Activated CD8-positive, alpha-beta T cell treated with anti-CD3 and anti-CD28 coated beads for 36 hours (primary cell): ENCODE data around the gene SSTR5. TPM values are rescaled to one million over a fixed set of nuclear protein-coding genes. Genes with fewer than 3 reads are reported as not detected.

Source experiments
- ATAC-seq: fragments of 200-7000 bp; cut with Tn5 transposase; one replicate; pipeline ENCODE4 v1.10.0; 2021; ENCODE audit warnings: mild to moderate bottlenecking, moderate library complexity
- CTCF ChIA-PET: fragments of 350-600 bp; sonication (Branson Sonifier 250); formaldehyde crosslinking; loops from one replicate; lab custom pipeline; 2021; ENCODE audit warnings: antibody characterized with exemption; lab: Charles Lee
- POLR2A ChIA-PET: fragments of 350-600 bp; sonication (Branson Sonifier 250); formaldehyde crosslinking; loops from one replicate; lab custom pipeline; 2021; ENCODE audit warnings: antibody characterized with exemption; lab: Charles Lee
- DNase-seq: peaks from one replicate; pipeline ENCODE4 v3.0.0-alpha.2; 2020
- H3K27ac Mint-ChIP-seq: one replicate; pipeline ENCODE4 v1.8.0; 2021; ENCODE audit warnings: mild to moderate bottlenecking, mixed read lengths
- H3K27me3 Mint-ChIP-seq: one replicate; pipeline ENCODE4 v1.8.0; 2021; ENCODE audit warnings: mixed read lengths
- H3K36me3 Mint-ChIP-seq: one replicate; pipeline ENCODE4 v1.8.0; 2021; ENCODE audit warnings: low read depth, mixed read lengths
- H3K4me1 Mint-ChIP-seq: one replicate; pipeline ENCODE4 v1.8.0; 2021; ENCODE audit warnings: low read depth, mixed read lengths
- H3K4me3 Mint-ChIP-seq: one replicate; pipeline ENCODE4 v1.8.0; 2021; ENCODE audit warnings: mild to moderate bottlenecking, moderate library complexity, mixed read lengths
- H3K9me3 Mint-ChIP-seq: one replicate; pipeline ENCODE4 v1.8.0; 2021; ENCODE audit warnings: mixed read lengths
- intact Hi-C: fragments of 100-400 bp; cut with micrococcal nuclease; formaldehyde crosslinking; loops from one replicate; pipeline ENCODE4 v1.10.0; 2022
- total RNA-seq, 2 experiments: library from RNA; stranded (reverse); gene quantifications; one replicate each; pipeline ENCODE4 v1.2.3, GENCODE V29; 2021
- TF ChIP-seq, protein P1 (sequence below): fragments of 200-600 bp; IDR thresholded peaks from one replicate; pipeline ENCODE4 v1.8.0; 2022; ENCODE audit warnings: antibody characterized with exemption, mild to moderate bottlenecking

SSTR5 gene
- total RNA-seq, 2 experiments from 2014 or later = not detected

- Mint-ChIP-seq H3K27me3 (peaks cover 3% of the 10 kb centered on the region), H3K27ac (no peak overlapping the region), H3K4me1 (no peaks in the 10 kb centered on the region), H3K36me3 (no peaks in the 10 kb centered on the region), H3K4me3 (no peak overlapping the region), H3K9me3 (no peaks in the 10 kb centered on the region)
- POLR2A ChIA-PET = interaction anchor here (1.1 kb wide), 1 partner anchor 209 kb away, joined by 3 read pairs; no protein-coding TSS in a partner anchor
- CTCF ChIA-PET = interaction anchor here (1.4 to 1.7 kb wide), 2 partner anchors 44 to 95 kb away, joined by 3 to 5 read pairs; no protein-coding TSS in a partner anchor
- DNase-seq (no peak), ATAC-seq (no peak)
- intact Hi-C loops = no loop called here
- TF ChIP-seq, protein P1, sequence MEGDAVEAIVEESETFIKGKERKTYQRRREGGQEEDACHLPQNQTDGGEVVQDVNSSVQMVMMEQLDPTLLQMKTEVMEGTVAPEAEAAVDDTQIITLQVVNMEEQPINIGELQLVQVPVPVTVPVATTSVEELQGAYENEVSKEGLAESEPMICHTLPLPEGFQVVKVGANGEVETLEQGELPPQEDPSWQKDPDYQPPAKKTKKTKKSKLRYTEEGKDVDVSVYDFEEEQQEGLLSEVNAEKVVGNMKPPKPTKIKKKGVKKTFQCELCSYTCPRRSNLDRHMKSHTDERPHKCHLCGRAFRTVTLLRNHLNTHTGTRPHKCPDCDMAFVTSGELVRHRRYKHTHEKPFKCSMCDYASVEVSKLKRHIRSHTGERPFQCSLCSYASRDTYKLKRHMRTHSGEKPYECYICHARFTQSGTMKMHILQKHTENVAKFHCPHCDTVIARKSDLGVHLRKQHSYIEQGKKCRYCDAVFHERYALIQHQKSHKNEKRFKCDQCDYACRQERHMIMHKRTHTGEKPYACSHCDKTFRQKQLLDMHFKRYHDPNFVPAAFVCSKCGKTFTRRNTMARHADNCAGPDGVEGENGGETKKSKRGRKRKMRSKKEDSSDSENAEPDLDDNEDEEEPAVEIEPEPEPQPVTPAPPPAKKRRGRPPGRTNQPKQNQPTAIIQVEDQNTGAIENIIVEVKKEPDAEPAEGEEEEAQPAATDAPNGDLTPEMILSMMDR = no peak
These were observed 26.9 kb downstream of the SSTR5 start for GRCh38 chr16:1099189-1100083.

GRCh38 chr16:1100084-1100800, 27.7 kb downstream of the SSTR5 start:
- H3K4me3 Mint-ChIP-seq = no peak overlapping the region
- H3K4me1 Mint-ChIP-seq = no peaks in the 10 kb centered on the region
- ChIA-PET CTCF (interaction anchor here (1.4 to 1.7 kb wide), 2 partner anchors 45 to 94 kb away, joined by 3 to 5 read pairs; no protein-coding TSS in a partner anchor), POLR2A (interaction anchor here (1.0 kb wide), 1 partner anchor 352 kb away, joined by 3 read pairs; no protein-coding TSS in a partner anchor)
- H3K36me3 Mint-ChIP-seq = no peaks in the 10 kb centered on the region
- ATAC-seq (no peak), DNase-seq (no peak)
- H3K9me3 Mint-ChIP-seq = no peaks in the 10 kb centered on the region
- intact Hi-C loops = no loop called here
- no peak overlapping the region for H3K27ac Mint-ChIP-seq
- TF ChIP-seq, protein P1 = no peak
- H3K27me3 Mint-ChIP-seq = peaks cover 3% of the 10 kb centered on the region

DNA sequence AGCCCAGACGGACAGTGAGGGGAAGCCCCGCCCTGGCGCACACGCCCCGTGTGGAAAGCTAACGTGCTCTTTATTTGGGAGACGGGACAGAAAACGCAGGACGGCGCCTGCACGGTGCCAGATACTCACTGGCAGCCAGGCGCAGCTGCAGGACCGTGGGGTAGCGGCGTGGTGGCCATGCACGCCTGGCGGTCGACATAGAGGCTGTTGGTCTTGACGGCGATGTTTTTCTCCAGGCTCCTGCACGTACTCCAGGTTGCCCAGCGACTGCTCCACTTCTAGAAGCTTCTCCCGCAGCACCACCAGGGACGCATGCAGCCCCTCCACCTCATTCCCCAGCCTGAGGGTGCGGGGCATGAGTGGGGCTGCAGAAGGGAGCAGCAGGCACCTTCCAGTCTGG, 28.6 kb downstream of the SSTR5 start:
- DNase-seq (no peak), ATAC-seq (no peak)
- POLR2A ChIA-PET = interaction anchor here (1.0 kb wide), 1 partner anchor 353 kb away, joined by 3 read pairs; no protein-coding TSS in a partner anchor
- CTCF ChIA-PET = interaction anchor here (1.4 kb wide), 1 partner anchor 93 kb away, joined by 3 read pairs; no protein-coding TSS in a partner anchor
- no peaks in the 10 kb centered on the region for H3K9me3 Mint-ChIP-seq
- no peaks in the 10 kb centered on the region for H3K4me1 Mint-ChIP-seq
- peaks cover 5% of the 10 kb centered on the region for H3K27me3 Mint-ChIP-seq
- no peaks in the 10 kb centered on the region for H3K36me3 Mint-ChIP-seq
- H3K27ac Mint-ChIP-seq = no peak overlapping the region
- H3K4me3 Mint-ChIP-seq = no peak overlapping the region
- intact Hi-C loops = no loop called here
- TF ChIP-seq, protein P1 = no peak

DNA sequence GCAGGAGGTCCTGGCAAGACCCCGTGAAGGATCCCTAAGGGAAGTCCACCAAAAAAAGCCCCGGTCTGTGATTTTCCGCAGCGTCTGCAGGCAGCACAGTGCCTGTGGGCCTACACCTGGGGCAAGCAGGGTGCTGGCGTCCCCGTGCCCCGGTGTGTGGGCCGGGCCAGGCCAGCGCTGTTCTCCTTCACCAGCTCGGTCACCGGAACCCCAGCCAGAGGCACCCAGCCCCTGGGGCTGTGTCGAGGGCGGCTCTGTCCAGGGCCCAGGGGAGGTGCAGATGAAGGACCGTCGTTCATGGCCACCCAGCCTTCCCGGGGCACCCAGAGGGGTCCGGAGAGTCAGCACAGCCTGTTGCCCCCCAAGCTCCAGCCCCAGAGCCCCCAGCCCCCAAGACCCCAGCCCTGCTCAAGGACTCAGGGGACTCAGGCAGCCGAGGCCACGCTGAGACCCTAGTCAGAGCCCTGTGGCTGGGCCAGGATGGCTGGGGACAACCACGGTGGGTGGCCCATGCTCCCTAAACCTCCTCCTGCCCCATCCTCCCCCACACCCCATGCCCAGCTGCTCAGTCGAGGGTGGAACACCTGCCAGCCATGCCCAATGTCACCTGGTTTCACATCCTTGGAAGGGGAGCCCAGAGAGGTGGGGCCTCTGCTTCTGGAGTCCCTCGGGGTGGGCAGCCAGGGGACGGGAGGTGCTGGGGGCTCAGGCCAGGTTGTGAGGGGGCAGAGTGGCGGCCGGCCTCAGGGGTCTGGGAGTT, 29.2 kb downstream of the SSTR5 start:
- H3K27ac Mint-ChIP-seq = no peak overlapping the region
- no peak overlapping the region for H3K4me3 Mint-ChIP-seq
- no peak for DNase-seq
- CTCF ChIA-PET = no interaction called here
- no peaks in the 10 kb centered on the region for H3K9me3 Mint-ChIP-seq
- intact Hi-C loops = no loop called here
- TF ChIP-seq, protein P1 = no peak
- peaks cover 5% of the 10 kb centered on the region for H3K27me3 Mint-ChIP-seq
- POLR2A ChIA-PET = no interaction called here
- no peaks in the 10 kb centered on the region for H3K36me3 Mint-ChIP-seq
- no peaks in the 10 kb centered on the region for H3K4me1 Mint-ChIP-seq
- no peak for ATAC-seq
